Transverse colon (tissue), 3 donors: ENCODE measurements around the gene C9orf50.

ENCODE experiments used
- CTCF ChIP-seq, 5 experiments: fragments of 200-600 bp in 3 of 5; fragments of 450-650 bp in 2 of 5; sonication (generic) in 3 of 5; IDR thresholded peaks; 1 replicate in 2 of 5; 2 replicates in 3 of 5; pipeline ENCODE4 v1.5.1; 2016 to 2017; ENCODE audit warnings: antibody characterized with exemption in 5 of 5, inconsistent platforms in 3 of 5, mild to moderate bottlenecking in 2 of 5, moderate library complexity in 1 of 5
- POLR2A ChIP-seq: fragments of 450-650 bp; IDR thresholded peaks from one replicate; pipeline ENCODE4 v1.6.1; 2016; ENCODE audit warnings: antibody characterized with exemption, mild to moderate bottlenecking, moderate library complexity

- no peak for TF ChIP-seq CTCF (IDR thresholded peaks at IDR 0.05)
- TF ChIP-seq POLR2A, result no peak
These were observed 44.0 kb upstream of the C9orf50 start for GRCh38 chr9:129664746-129665388.
